ENCODE measurements around the gene HOOK1. TPM values are rescaled to one million over a fixed set of nuclear protein-coding genes. Genes with fewer than 3 reads are reported as not detected.

Gene HOOK1
- total RNA-seq, 1 experiment from 2014 or later = 0.57 TPM

- CTCF ChIA-PET = interaction anchor here (0.6 to 1.9 kb wide), 4 partner anchors 53 to 871 kb away, joined by 3 to 30 read pairs (median 6); no protein-coding TSS in a partner anchor
- Histone ChIP-seq H3K27me3 (ENCODE audit: control insufficient read depth, insufficient read depth, low read length) (no peaks in the 10 kb centered on the region), H3K36me3 (ENCODE audit: control insufficient read depth, insufficient read depth, low read length) (no peaks in the 10 kb centered on the region), H3K4me3 (ENCODE audit: low read depth in 2 of 2, low read length in 2 of 2) (no peak overlapping the region), H3K4me1 (ENCODE audit: control insufficient read depth, insufficient read depth, low read length) (no peaks in the 10 kb centered on the region; the same call in 1 of the 2 replicates), H3K27ac (ENCODE audit: low read length) (no peak overlapping the region), H3K9me3 (ENCODE audit: control insufficient read depth, insufficient read depth, low read depth, low read length) (no peaks in the 10 kb centered on the region; the same call in 1 of the 2 replicates)
- DNase-seq (ENCODE audit: low read depth, low spot score) (peak; percentile 32), ATAC-seq (peak; percentile 88)
- intact Hi-C loops (cut with micrococcal nuclease; ENCODE audit: unreplicated experiment) = loop anchor here (1.0 kb wide), 1 partner anchor 68 kb away; no protein-coding TSS in a partner anchor
- TF ChIP-seq, protein P1, sequence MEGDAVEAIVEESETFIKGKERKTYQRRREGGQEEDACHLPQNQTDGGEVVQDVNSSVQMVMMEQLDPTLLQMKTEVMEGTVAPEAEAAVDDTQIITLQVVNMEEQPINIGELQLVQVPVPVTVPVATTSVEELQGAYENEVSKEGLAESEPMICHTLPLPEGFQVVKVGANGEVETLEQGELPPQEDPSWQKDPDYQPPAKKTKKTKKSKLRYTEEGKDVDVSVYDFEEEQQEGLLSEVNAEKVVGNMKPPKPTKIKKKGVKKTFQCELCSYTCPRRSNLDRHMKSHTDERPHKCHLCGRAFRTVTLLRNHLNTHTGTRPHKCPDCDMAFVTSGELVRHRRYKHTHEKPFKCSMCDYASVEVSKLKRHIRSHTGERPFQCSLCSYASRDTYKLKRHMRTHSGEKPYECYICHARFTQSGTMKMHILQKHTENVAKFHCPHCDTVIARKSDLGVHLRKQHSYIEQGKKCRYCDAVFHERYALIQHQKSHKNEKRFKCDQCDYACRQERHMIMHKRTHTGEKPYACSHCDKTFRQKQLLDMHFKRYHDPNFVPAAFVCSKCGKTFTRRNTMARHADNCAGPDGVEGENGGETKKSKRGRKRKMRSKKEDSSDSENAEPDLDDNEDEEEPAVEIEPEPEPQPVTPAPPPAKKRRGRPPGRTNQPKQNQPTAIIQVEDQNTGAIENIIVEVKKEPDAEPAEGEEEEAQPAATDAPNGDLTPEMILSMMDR (IDR thresholded peaks at IDR 0.05) = peak; percentile 71
- no peak for TF ChIP-seq POLR2AphosphoS5 (IDR thresholded peaks at IDR 0.05; ENCODE audit: low read depth, low read length)
- in situ Hi-C loops (cut with HindIII; ENCODE audit: low pct_unique_long_range_greater_than_20kb, low sequenced_read_pairs) = no loop called here
- POLR2A ChIA-PET = no interaction called here
- BruUV-seq (replicated peaks) = no TSS peak
These were observed 64.8 kb downstream of the HOOK1 start for GRCh38 chr1:59879574-59879973.

- H3K4me1 ChIP-seq (ENCODE audit: control insufficient read depth, insufficient read depth, low read length) = no peaks in the 10 kb centered on the region; the same call in 1 of the 2 replicates
- no peaks in the 10 kb centered on the region for H3K36me3 ChIP-seq (ENCODE audit: control insufficient read depth, insufficient read depth, low read length)
- DNase-seq (ENCODE audit: low read depth, low spot score) (no peak), ATAC-seq (no peak)
- ChIA-PET POLR2A (no interaction called here), CTCF (interaction anchor here (1.9 to 2.7 kb wide), 1 partner anchor 67 kb away, joined by 17 to 30 read pairs; no protein-coding TSS in a partner anchor)
- intact Hi-C loops (cut with micrococcal nuclease; ENCODE audit: unreplicated experiment) (loop anchor here (1.0 kb wide), 1 partner anchor 67 kb away; no protein-coding TSS in a partner anchor), in situ Hi-C loops (cut with HindIII; ENCODE audit: low pct_unique_long_range_greater_than_20kb, low sequenced_read_pairs) (no loop called here)
- H3K27ac ChIP-seq (ENCODE audit: low read length) = no peak overlapping the region
- BruUV-seq (replicated peaks) = no TSS peak
- no peaks in the 10 kb centered on the region for H3K27me3 ChIP-seq (ENCODE audit: control insufficient read depth, insufficient read depth, low read length)
- TF ChIP-seq REST (IDR thresholded peaks at IDR 0.05; ENCODE audit: insufficient read depth in 1 of 2, low read depth in 2 of 2, low read length in 1 of 2) = no peak
- no peak for TF ChIP-seq TCF7L2 (IDR thresholded peaks at IDR 0.05; ENCODE audit: low read depth, low read length)
- TF ChIP-seq, protein P1 (IDR thresholded peaks at IDR 0.05) = no peak
- TF ChIP-seq POLR2AphosphoS5 (IDR thresholded peaks at IDR 0.05; ENCODE audit: low read depth, low read length) = no peak
- no peak for TF ChIP-seq SIN3A (IDR thresholded peaks at IDR 0.05; ENCODE audit: borderline replicate concordance, insufficient read depth, low read depth, low read length)
- H3K9me3 ChIP-seq (ENCODE audit: control insufficient read depth, insufficient read depth, low read depth, low read length) = no peaks in the 10 kb centered on the region; the same call in 1 of the 2 replicates
- no peak overlapping the region for H3K4me3 ChIP-seq (ENCODE audit: low read depth in 2 of 2, low read length in 2 of 2)
These were observed 65.3 kb downstream of the HOOK1 start for GRCh38 chr1:59879996-59880505.
